HG02973 (cell line): ENCODE measurements around the gene ASB10.

Experiments used
- ATAC-seq: cut with Tn5 transposase; IDR thresholded peaks from one replicate; pipeline ENCODE4 v1.9.1; 2021; ENCODE audit warnings: moderate library complexity; ENCODE audit not compliant: unreplicated experiment

Gene ASB10

GRCh38 chr7:151126491-151127137, 60.4 kb downstream of the ASB10 start:
- ATAC-seq, result no peak

- no peak for ATAC-seq
Observed at GRCh38 chr7:151125846-151126481, 61.1 kb downstream of the ASB10 start.
